ENCODE results near the gene KIF13A.

DNA sequence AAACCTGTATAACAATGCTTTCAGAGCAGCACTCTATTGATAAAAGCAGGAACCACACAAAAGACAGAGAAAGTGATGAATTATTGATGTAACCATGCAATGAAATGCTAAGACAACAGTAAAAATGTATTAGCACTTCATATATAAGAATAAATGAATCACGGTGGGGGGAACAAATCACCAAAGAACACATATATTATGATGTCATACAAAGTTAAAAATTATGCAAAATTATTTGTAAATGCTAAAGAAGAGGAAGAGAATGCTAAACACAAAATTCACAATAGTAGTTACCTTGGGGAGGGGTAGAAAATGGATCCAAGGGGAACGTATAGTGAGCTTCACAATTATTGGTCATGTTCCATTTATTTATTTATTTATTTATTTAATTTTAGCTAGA is 133.9 kb downstream of the KIF13A start:
- TF ChIP-seq, protein P1, sequence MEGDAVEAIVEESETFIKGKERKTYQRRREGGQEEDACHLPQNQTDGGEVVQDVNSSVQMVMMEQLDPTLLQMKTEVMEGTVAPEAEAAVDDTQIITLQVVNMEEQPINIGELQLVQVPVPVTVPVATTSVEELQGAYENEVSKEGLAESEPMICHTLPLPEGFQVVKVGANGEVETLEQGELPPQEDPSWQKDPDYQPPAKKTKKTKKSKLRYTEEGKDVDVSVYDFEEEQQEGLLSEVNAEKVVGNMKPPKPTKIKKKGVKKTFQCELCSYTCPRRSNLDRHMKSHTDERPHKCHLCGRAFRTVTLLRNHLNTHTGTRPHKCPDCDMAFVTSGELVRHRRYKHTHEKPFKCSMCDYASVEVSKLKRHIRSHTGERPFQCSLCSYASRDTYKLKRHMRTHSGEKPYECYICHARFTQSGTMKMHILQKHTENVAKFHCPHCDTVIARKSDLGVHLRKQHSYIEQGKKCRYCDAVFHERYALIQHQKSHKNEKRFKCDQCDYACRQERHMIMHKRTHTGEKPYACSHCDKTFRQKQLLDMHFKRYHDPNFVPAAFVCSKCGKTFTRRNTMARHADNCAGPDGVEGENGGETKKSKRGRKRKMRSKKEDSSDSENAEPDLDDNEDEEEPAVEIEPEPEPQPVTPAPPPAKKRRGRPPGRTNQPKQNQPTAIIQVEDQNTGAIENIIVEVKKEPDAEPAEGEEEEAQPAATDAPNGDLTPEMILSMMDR (IDR thresholded peaks at IDR 0.05): no peak
- no peak for TF ChIP-seq POLR2A (IDR thresholded peaks at IDR 0.05)
- TF ChIP-seq POLR2AphosphoS5 (IDR thresholded peaks at IDR 0.05): no peak

All from prostate gland (tissue), 2 donors.